ENCODE data around the gene SMARCC2. TPM values are rescaled to one million over a fixed set of nuclear protein-coding genes. Genes with fewer than 3 reads are reported as not detected.

Gene SMARCC2
- total and polyA plus RNA-seq, 2 of the 13 experiments (the other 11 are each of a cell fraction or from before 2014, with no cell fraction given), result 21.3 to 24.1 TPM

GRCh38 chr12:56119361-56119796 lies 69.9 kb downstream of the SMARCC2 start (continued):
- TF ChIP-seq PBX2 (CRISPR knock-in tag; IDR thresholded peaks at IDR 0.05), result no peak
- no peak for TF ChIP-seq HOXA3 (CRISPR knock-in tag; IDR thresholded peaks at IDR 0.05)
- TF ChIP-seq ZBTB20 (CRISPR knock-in tag; IDR thresholded peaks at IDR 0.05; ENCODE audit: borderline replicate concordance, low read depth), result no peak
- TF ChIP-seq ZNF205 (CRISPR knock-in tag; IDR thresholded peaks at IDR 0.05), result no peak
- no peak for TF ChIP-seq ZNF781 (CRISPR knock-in tag; IDR thresholded peaks at IDR 0.05; ENCODE audit: borderline replicate concordance, not compliant biosample characterization)
- no peak for TF ChIP-seq ETV5 (CRISPR knock-in tag; IDR thresholded peaks at IDR 0.05; ENCODE audit: borderline replicate concordance)
- TF ChIP-seq, protein P1, sequence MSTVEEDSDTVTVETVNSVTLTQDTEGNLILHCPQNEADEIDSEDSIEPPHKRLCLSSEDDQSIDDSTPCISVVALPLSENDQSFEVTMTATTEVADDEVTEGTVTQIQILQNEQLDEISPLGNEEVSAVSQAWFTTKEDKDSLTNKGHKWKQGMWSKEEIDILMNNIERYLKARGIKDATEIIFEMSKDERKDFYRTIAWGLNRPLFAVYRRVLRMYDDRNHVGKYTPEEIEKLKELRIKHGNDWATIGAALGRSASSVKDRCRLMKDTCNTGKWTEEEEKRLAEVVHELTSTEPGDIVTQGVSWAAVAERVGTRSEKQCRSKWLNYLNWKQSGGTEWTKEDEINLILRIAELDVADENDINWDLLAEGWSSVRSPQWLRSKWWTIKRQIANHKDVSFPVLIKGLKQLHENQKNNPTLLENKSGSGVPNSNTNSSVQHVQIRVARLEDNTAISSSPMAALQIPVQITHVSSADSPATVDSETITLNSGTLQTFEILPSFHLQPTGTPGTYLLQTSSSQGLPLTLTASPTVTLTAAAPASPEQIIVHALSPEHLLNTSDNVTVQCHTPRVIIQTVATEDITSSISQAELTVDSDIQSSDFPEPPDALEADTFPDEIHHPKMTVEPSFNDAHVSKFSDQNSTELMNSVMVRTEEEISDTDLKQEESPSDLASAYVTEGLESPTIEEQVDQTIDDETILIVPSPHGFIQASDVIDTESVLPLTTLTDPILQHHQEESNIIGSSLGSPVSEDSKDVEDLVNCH (CRISPR knock-in tag; IDR thresholded peaks at IDR 0.05), result no peak
- TF ChIP-seq THAP11 (CRISPR knock-in tag; IDR thresholded peaks at IDR 0.05), result peak; percentile 76
- TF ChIP-seq U2AF2 (IDR thresholded peaks at IDR 0.05; ENCODE audit: low read depth, low read length), result no peak
- no peak for TF ChIP-seq IKZF4 (CRISPR knock-in tag; IDR thresholded peaks at IDR 0.05; ENCODE audit: borderline replicate concordance, low read depth, not compliant biosample characterization)
- peak; percentile 37; the same call in 1 of the 2 replicates for TF ChIP-seq HMGXB3 (CRISPR knock-in tag; IDR thresholded peaks at IDR 0.05; ENCODE audit: borderline replicate concordance)
- 0 out of 2 replicates have a peak, but pooled peaks have one; percentile 33 for TF ChIP-seq ZNF557 (CRISPR knock-in tag; IDR thresholded peaks at IDR 0.05)
- no peak for TF ChIP-seq ZNF768 (CRISPR knock-in tag; IDR thresholded peaks at IDR 0.05)
- TF ChIP-seq ERF (CRISPR knock-in tag; IDR thresholded peaks at IDR 0.05), result 0 out of 2 replicates have a peak, but pooled peaks have one; percentile 19
- no peak for TF ChIP-seq ZNF441 (CRISPR knock-in tag; IDR thresholded peaks at IDR 0.05; ENCODE audit: borderline replicate concordance)
- TF ChIP-seq ZNF574 (CRISPR knock-in tag; IDR thresholded peaks at IDR 0.05), result peak; percentile 69
- TF ChIP-seq RORA (CRISPR knock-in tag; IDR thresholded peaks at IDR 0.05), result no peak
- TF ChIP-seq ZNF644 (CRISPR knock-in tag; IDR thresholded peaks at IDR 0.05; ENCODE audit: low read depth), result no peak
- TF ChIP-seq ZZZ3 (CRISPR knock-in tag; IDR thresholded peaks at IDR 0.05; ENCODE audit: borderline replicate concordance), result no peak
